A549 (cell line): Measurements from ENCODE around the gene ZFP92. TPM values are rescaled to one million over a fixed set of nuclear protein-coding genes. Genes with fewer than 3 reads are reported as not detected.

ENCODE experiments used
- ATAC-seq, 2 experiments: fragments of 200-7000 bp in 1 of 2; fragments of >200 bp in 1 of 2; cut with Nextera tagmentation in 1 of 2; cut with Tn5 transposase in 1 of 2; 3 replicates each; pipeline versions ENCODE4 v1.8.0 to v1.9.1; 2018 to 2020; ENCODE audit warnings: mild to moderate bottlenecking in 1 of 2, moderate library complexity in 1 of 2
- CTCF ChIA-PET: fragments of 300-600 bp; sonication (Branson Sonifier 250); formaldehyde crosslinking; extraction: SDS; loops from one replicate; lab custom pipeline; 2021; ENCODE audit warnings: antibody characterized with exemption, inconsistent platforms; lab: Yijun Ruan, JAX
- POLR2A ChIA-PET: fragments of 350-600 bp; formaldehyde crosslinking; extraction: SDS; loops from one replicate; lab custom pipeline; 2021; ENCODE audit warnings: antibody characterized with exemption, inconsistent platforms; lab: Yijun Ruan, JAX
- DNase-seq, 2 experiments: peaks; one replicate each; pipeline versions ENCODE4 v3.0.0 to v3.0.0-alpha.2; 2011 to 2016; ENCODE audit warnings: low read depth in 1 of 2, low spot score in 1 of 2
- FAIRE-seq: peaks from 2 replicates; lab custom pipeline; 2011; peaks lifted over from hg19 to GRCh38; lab: Jason Lieb, UNC
- H3K27ac ChIP-seq, 2 experiments: fragments of >200 bp; sonication (Bioruptor Twin); formaldehyde crosslinking; 3 replicates each; pipeline ENCODE4 v1.5.1; 2016 to 2017
- H3K4me1 ChIP-seq: fragments of >200 bp; sonication (Bioruptor Twin); formaldehyde crosslinking; 3 replicates; pipeline ENCODE4 v1.6.1; 2016
- H3K4me2 ChIP-seq: fragments of >200 bp; sonication (Bioruptor Twin); formaldehyde crosslinking; 3 replicates; pipeline ENCODE4 v1.6.1; 2016
- H3K4me3 ChIP-seq: fragments of >200 bp; sonication (Bioruptor Twin); formaldehyde crosslinking; 3 replicates; pipeline ENCODE4 v1.5.1; 2016
- H3K9me3 ChIP-seq: fragments of >200 bp; sonication (Bioruptor Twin); formaldehyde crosslinking; 3 replicates; pipeline ENCODE4 v1.6.1; 2016
- CHD4 ChIP-seq: fragments of 200-600 bp; sonication (generic); IDR thresholded peaks from 2 replicates; pipeline ENCODE4 v1.6.1; 2016; ENCODE audit warnings: antibody characterized with exemption, mild to moderate bottlenecking, borderline replicate concordance
- E2F6 ChIP-seq: IDR thresholded peaks from 2 replicates; pipeline ENCODE4 v1.6.1; 2012; ENCODE audit warnings: low read depth, borderline replicate concordance
- EHF ChIP-seq: fragments of 250-450 bp; sonication (Bioruptor Pico); IDR thresholded peaks from 2 replicates; pipeline ENCODE4 v1.5.0; 2020; ENCODE audit warnings: mild to moderate bottlenecking
- ESRRA ChIP-seq: fragments of 150-350 bp; IDR thresholded peaks from 2 replicates; pipeline ENCODE4 v1.6.1; 2014; ENCODE audit warnings: mild to moderate bottlenecking, low read length, borderline replicate concordance
- FOSL2 ChIP-seq, 2 experiments: fragments of 450-650 bp in 1 of 2; fragments of >200 bp in 1 of 2; sonication (Bioruptor Twin) in 1 of 2; formaldehyde crosslinking; IDR thresholded peaks; 2 replicates each; pipeline versions ENCODE4 v1.5.0 to v1.6.1; 2016 to 2020; ENCODE audit warnings: mild to moderate bottlenecking in 1 of 2, moderate library complexity in 1 of 2
- FOXS1 ChIP-seq: fragments of 250-450 bp; sonication (Bioruptor Pico); IDR thresholded peaks from 2 replicates; pipeline ENCODE4 v1.5.0; 2020; ENCODE audit warnings: mild to moderate bottlenecking, moderate library complexity
- GATA3 ChIP-seq: IDR thresholded peaks from 2 replicates; pipeline ENCODE4 v1.6.1; 2012; ENCODE audit warnings: borderline replicate concordance
- HDAC2 ChIP-seq: fragments of 200-600 bp; sonication (generic); IDR thresholded peaks from 2 replicates; pipeline ENCODE4 v1.6.1; 2016
- HOXA7 ChIP-seq: fragments of 250-450 bp; sonication (Bioruptor Pico); IDR thresholded peaks from 2 replicates; pipeline ENCODE4 v1.5.0; 2020; ENCODE audit warnings: mild to moderate bottlenecking, moderate library complexity
- HOXB13 ChIP-seq: fragments of 250-450 bp; sonication (Bioruptor Pico); IDR thresholded peaks from 2 replicates; pipeline ENCODE4 v1.5.0; 2020; ENCODE audit warnings: low read depth, mild to moderate bottlenecking, moderate library complexity
- KDM5A ChIP-seq: fragments of 200-600 bp; sonication (generic); IDR thresholded peaks from 2 replicates; pipeline ENCODE4 v1.6.1; 2016; ENCODE audit warnings: antibody characterized with exemption, mild to moderate bottlenecking
- MAFK ChIP-seq: fragments of 450-650 bp; IDR thresholded peaks from 2 replicates; pipeline ENCODE4 v1.6.1; 2014; ENCODE audit not compliant: partially characterized antibody
- MAZ ChIP-seq: fragments of 150-350 bp; IDR thresholded peaks from 2 replicates; pipeline ENCODE4 v1.6.1; 2014; ENCODE audit warnings: antibody characterized with exemption, low read depth, low read length, borderline replicate concordance
- NPAS2 ChIP-seq: fragments of 250-450 bp; sonication (Bioruptor Pico); IDR thresholded peaks from 2 replicates; pipeline ENCODE4 v1.8.0; 2022; ENCODE audit warnings: mild to moderate bottlenecking, moderate library complexity, borderline replicate concordance
- PBX3 ChIP-seq: IDR thresholded peaks from 2 replicates; pipeline ENCODE4 v1.6.1; 2012
- PHF8 ChIP-seq: fragments of 200-600 bp; sonication (generic); IDR thresholded peaks from 2 replicates; pipeline ENCODE4 v1.6.1; 2016; ENCODE audit warnings: low read depth, mild to moderate bottlenecking, antibody characterized with exemption, moderate library complexity, borderline replicate concordance
- POLR2A ChIP-seq: IDR thresholded peaks from 2 replicates; pipeline ENCODE4 v1.6.1; 2012; ENCODE audit warnings: mild to moderate bottlenecking, low read length
- POLR2AphosphoS2 ChIP-seq: conservative IDR thresholded peaks from 2 replicates; pipeline ENCODE4 v1.6.1; 2012; ENCODE audit warnings: low read length, improper control_type of control experiment, inconsistent platforms
- RARB ChIP-seq: fragments of 250-450 bp; sonication (Bioruptor Pico); IDR thresholded peaks from 2 replicates; pipeline ENCODE4 v1.8.0; 2021; ENCODE audit warnings: mild to moderate bottlenecking, moderate library complexity
- TFCP2L1 ChIP-seq: fragments of 250-450 bp; sonication (Bioruptor Pico); IDR thresholded peaks from 2 replicates; pipeline ENCODE4 v1.5.0; 2021; ENCODE audit warnings: mild to moderate bottlenecking
- WGBS: methylation state at CpG from one replicate; pipeline ENCODE4 v1.1.6; 2017; ENCODE audit errors: missing lambda C conversion rate; 5-methylcytosine and 5-hydroxymethylcytosine counted together
- polyA plus RNA-seq, 4 experiments: library from polyadenylated mRNA; depleted of rRNA in 3 of 4; stranded (reverse); fragments of >200 nt; fragmentation: RNase III in 1 of 4; extraction: RNeasy Plus Mini Kit Qiagen cat#74134 plus additional on column Dnase treatment in 1 of 4; gene quantifications; 2 replicates in 3 of 4; 3 replicates in 1 of 4; pipeline ENCODE4 v1.2.3, GENCODE V29; 2011 to 2017
- TF ChIP-seq, protein P1 (sequence below): fragments of 250-450 bp; sonication (Bioruptor Pico); IDR thresholded peaks from 2 replicates; pipeline ENCODE4 v1.5.0; 2021; ENCODE audit warnings: mild to moderate bottlenecking, moderate library complexity, borderline replicate concordance

Gene ZFP92
- polyA plus RNA-seq, 2 of the 4 experiments (the other 2 are of a cell fraction) = 0.47 to 0.70 TPM

- FAIRE-seq = no peak
- Histone ChIP-seq H3K4me3 (no peak overlapping the region), H3K27ac (no peak overlapping the region), H3K9me3 (no peaks in the 10 kb centered on the region), H3K4me1 (no peaks in the 10 kb centered on the region), H3K4me2 (no peak overlapping the region)
- ChIA-PET POLR2A (no interaction called here), CTCF (no interaction called here)
- WGBS = 39% methylated on average over 4 of the region's 26 CpGs
- ATAC-seq = no peak; a peak in 1 of 6 replicates
- TF ChIP-seq NPAS2 (CRISPR knock-in tag) (no peak), CHD4 (no peak), PHF8 (no peak)
- DNase-seq = no peak
Observed at GRCh38 chrX:153396320-153397195, 14.7 kb upstream of the ZFP92 start.

DNA sequence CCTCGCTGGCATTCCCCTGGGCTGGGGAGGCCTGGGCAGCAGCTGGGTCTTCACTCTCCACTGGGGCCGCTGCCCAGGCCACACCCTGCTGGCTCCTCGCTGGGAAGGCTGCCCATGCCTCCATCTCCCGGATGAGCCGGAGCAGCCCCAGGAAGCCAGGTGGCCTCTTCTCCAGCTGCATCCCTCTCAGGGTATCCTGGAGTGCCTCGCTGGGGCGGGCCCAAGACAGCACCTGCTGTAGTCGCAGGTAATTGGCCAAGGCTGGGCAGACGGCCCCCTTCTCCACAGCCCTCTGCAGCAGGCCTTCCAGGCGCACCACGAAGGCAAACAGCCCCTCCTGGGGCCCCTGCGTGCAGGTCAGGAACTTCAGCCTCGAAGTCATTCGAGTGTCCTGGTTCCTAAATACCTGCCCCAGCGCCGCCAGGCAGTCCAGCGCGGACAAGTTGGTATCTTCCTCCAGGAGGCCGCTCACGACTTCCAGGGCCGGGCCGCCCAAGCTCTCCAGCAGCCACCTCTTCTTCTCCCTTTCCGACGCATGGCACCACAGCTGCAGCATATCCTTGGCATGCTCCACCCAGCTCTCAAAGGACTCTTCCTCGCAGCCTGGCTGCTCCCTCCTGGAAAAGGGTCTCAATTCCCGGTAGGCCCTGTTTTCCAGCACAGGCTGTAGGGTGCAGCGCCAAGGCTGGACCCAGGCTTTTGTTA, 13.9 kb upstream of the ZFP92 start:
- ChIA-PET CTCF (no interaction called here), POLR2A (no interaction called here)
- no peak overlapping the region for H3K27ac ChIP-seq
- DNase-seq (no peak), ATAC-seq (no peak; a peak in 1 of 6 replicates), FAIRE-seq (no peak)
- H3K9me3 ChIP-seq = no peaks in the 10 kb centered on the region
- WGBS = 83% methylated on average over 14 of the region's 27 CpGs
- H3K4me2 ChIP-seq = no peak overlapping the region
- H3K4me1 ChIP-seq = no peaks in the 10 kb centered on the region
- no peak overlapping the region for H3K4me3 ChIP-seq
- TF ChIP-seq HOXB13 (CRISPR knock-in tag) (no peak), E2F6 (no peak), RARB (CRISPR knock-in tag) (no peak), FOXS1 (CRISPR knock-in tag) (no peak), MAZ (no peak), KDM5A (no peak), HDAC2 (no peak), PHF8 (no peak), FOSL2 (IDR thresholded peaks at IDR 0.05) (no peak), FOSL2 (CRISPR knock-in tag; IDR thresholded peaks at IDR 0.05) (no peak), POLR2AphosphoS2 (no peak), GATA3 (no peak), EHF (CRISPR knock-in tag) (no peak), TFCP2L1 (no peak), ESRRA (no peak), HOXA7 (no peak), MAFK (no peak), PBX3 (no peak), POLR2A (no peak)
- TF ChIP-seq, protein P1, sequence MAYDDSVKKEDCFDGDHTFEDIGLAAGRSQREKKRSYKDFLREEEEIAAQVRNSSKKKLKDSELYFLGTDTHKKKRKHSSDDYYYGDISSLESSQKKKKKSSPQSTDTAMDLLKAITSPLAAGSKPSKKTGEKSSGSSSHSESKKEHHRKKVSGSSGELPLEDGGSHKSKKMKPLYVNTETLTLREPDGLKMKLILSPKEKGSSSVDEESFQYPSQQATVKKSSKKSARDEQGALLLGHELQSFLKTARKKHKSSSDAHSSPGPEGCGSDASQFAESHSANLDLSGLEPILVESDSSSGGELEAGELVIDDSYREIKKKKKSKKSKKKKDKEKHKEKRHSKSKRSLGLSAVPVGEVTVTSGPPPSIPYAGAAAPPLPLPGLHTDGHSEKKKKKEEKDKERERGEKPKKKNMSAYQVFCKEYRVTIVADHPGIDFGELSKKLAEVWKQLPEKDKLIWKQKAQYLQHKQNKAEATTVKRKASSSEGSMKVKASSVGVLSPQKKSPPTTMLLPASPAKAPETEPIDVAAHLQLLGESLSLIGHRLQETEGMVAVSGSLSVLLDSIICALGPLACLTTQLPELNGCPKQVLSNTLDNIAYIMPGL (CRISPR knock-in tag) = no peak
